ENCODE measurements around the gene AKAP13. TPM values are rescaled to one million over a fixed set of nuclear protein-coding genes. Genes with fewer than 3 reads are reported as not detected.
A peak's percentile ranks its signal among the peaks of the same experiment; 100 is the strongest.

AKAP13 gene
- total and polyA plus RNA-seq, 2 donors (not counting 1 experiment from before 2014, with no cell fraction given): 73.8 to 358 TPM

DNA sequence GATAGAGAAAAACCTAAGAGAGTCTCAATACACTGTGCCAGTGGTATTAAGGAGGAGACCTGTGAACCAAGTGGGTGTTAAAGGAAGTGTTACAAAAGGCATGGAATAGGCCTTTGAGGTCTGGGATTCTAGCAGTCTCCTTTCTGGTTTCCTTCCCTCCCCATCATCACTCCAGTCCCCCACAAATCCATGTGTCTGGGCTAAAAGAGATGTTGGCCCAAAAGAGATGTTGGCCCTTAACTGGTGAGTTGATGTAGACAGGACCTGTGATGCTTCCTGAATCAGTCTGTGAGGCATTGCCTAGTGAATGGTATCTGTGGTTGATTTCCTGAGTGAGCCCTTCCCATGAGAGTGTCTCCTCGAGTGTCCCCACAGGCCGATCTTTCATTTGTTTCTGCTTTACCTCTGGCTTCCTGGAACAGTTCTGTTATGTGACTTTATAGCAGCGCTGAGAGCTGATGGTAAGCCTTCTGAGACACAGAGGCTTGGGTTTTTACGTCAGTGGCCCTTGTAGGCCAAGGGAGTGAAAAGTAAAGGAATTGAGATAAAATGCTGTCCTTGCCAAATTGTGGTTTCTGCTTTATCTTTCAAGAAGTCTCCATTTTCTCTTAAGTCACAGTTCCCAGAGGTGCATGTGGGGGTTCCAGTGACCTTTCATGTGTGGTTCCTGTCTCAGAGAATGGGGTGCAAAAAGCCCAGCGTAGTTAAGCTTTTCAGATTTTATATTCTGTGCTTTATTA, 326.5 kb downstream of the AKAP13 start:
- no peak for TF ChIP-seq EZH2 (IDR thresholded peaks at IDR 0.05; ENCODE audit: borderline replicate concordance, insufficient read depth, low read depth, low read length, poor library complexity, severe bottlenecking)
- TF ChIP-seq, protein P1, sequence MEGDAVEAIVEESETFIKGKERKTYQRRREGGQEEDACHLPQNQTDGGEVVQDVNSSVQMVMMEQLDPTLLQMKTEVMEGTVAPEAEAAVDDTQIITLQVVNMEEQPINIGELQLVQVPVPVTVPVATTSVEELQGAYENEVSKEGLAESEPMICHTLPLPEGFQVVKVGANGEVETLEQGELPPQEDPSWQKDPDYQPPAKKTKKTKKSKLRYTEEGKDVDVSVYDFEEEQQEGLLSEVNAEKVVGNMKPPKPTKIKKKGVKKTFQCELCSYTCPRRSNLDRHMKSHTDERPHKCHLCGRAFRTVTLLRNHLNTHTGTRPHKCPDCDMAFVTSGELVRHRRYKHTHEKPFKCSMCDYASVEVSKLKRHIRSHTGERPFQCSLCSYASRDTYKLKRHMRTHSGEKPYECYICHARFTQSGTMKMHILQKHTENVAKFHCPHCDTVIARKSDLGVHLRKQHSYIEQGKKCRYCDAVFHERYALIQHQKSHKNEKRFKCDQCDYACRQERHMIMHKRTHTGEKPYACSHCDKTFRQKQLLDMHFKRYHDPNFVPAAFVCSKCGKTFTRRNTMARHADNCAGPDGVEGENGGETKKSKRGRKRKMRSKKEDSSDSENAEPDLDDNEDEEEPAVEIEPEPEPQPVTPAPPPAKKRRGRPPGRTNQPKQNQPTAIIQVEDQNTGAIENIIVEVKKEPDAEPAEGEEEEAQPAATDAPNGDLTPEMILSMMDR (IDR thresholded peaks at IDR 0.05): no peak
- intact Hi-C loops (cut with micrococcal nuclease): loop anchor here (5.0 to 10.0 kb wide), 4 partner anchors 125 to 725 kb away; partner anchors contain the start of gene PDE8A
- WGBS (ENCODE audit: insufficient coverage): 0% methylated on average over 4 of the region's 5 CpGs
- Histone ChIP-seq H3K79me2 (ENCODE audit: control insufficient read depth, insufficient read depth, low read length) (peaks cover 93% of the 10 kb centered on the region), H3K27ac (ENCODE audit: low read length in 2 of 2) (peak overlapping the region; percentile 96 to 99), H3K4me3 (ENCODE audit: control extremely low read depth in 1 of 5, extremely low read depth in 1 of 5, insufficient read depth in 1 of 5, low read depth in 2 of 5, low read length in 4 of 5) (peak overlapping the region; percentile 19 to 66 (median 29)), H3K4me1 (ENCODE audit: control insufficient read depth in 2 of 2, insufficient read depth in 2 of 2, low read length in 2 of 2) (peaks cover 59 to 64% of the 10 kb centered on the region in 2 donors), H3K9ac (ENCODE audit: low read length) (peak overlapping the region; percentile 75), H3K36me3 (replicated peaks in 1 of 2; ENCODE audit: control extremely low read depth in 1 of 2, control insufficient read depth in 1 of 2, extremely low read depth in 1 of 2, insufficient read depth in 2 of 2, low read length in 1 of 2) (peaks cover 4 to 49% of the 10 kb centered on the region in 2 experiments), H3K9me3 (ENCODE audit: control extremely low read depth in 1 of 3, control insufficient read depth in 2 of 3, insufficient read depth in 1 of 3, low read length in 2 of 3) (no peaks in the 10 kb centered on the region), H3K27me3 (replicated peaks in 1 of 4; ENCODE audit: control extremely low read depth in 1 of 4, control insufficient read depth in 3 of 4, insufficient read depth in 4 of 4, low read length in 3 of 4) (no peaks in the 10 kb centered on the region), H3K4me2 (replicated peaks; ENCODE audit: low read depth, low read length, poor library complexity, severe bottlenecking) (peak overlapping the region; percentile 82), H2AFZ (ENCODE audit: insufficient read depth, low read depth, low read length, poor library complexity, severe bottlenecking) (peak overlapping the region; percentile 73), H4K20me1 (ENCODE audit: control insufficient read depth, insufficient read depth, low read length, poor library complexity, severe bottlenecking) (peaks cover 7% of the 10 kb centered on the region)
- Mint-ChIP-seq H3K27ac (peak overlapping the region; percentile 96), H3K9me3 (ENCODE audit: insufficient read depth) (no peaks in the 10 kb centered on the region), H3K4me3 (peak overlapping the region; percentile 82), H3K27me3 (no peaks in the 10 kb centered on the region), H3K4me1 (peaks cover 75% of the 10 kb centered on the region)
- POLR2A ChIA-PET: interaction anchor here (1.0 to 6.8 kb wide), 3 partner anchors 9 to 20 kb away, joined by 4 to 49 read pairs (median 5); no protein-coding TSS in a partner anchor
- ATAC-seq (ENCODE audit: low read depth): peak; percentile 71
- peak; percentile 82 for DNase-seq
- CTCF ChIA-PET: interaction anchor here (0.7 to 1.5 kb wide), 8 partner anchors 9 to 410 kb away, joined by 3 to 6 read pairs (median 3); no protein-coding TSS in a partner anchor

Measured in B cell (primary cell).